Breast epithelium (tissue), 4 donors: Measurements from ENCODE around the gene WFDC5. TPM values are rescaled to one million over a fixed set of nuclear protein-coding genes. Genes with fewer than 3 reads are reported as not detected.

Experiments used
- DNase-seq, 2 donors: peaks; one replicate each; pipeline ENCODE4 v3.0.0-alpha.2; 2019; ENCODE audit warnings: low spot score in 2 of 2
- H3K27ac ChIP-seq, 2 donors: fragments of 200-600 bp; sonication (generic) in 1 of 2; one replicate each; pipeline ENCODE4 v1.5.1; 2016 to 2019; ENCODE audit warnings: mild to moderate bottlenecking in 1 of 2
- H3K27me3 ChIP-seq, 2 donors: fragments of 200-600 bp; sonication (generic) in 1 of 2; one replicate each; pipeline versions ENCODE4 v1.5.1 to v1.6.0; 2017 to 2019; ENCODE audit warnings: control low read depth in 1 of 2, mild to moderate bottlenecking in 1 of 2
- H3K36me3 ChIP-seq: fragments of 200-600 bp; one replicate; pipeline ENCODE4 v1.5.1; 2019
- H3K4me1 ChIP-seq, 2 donors: fragments of 200-600 bp; sonication (generic); one replicate each; pipeline ENCODE4 v1.5.1; 2016 to 2019; ENCODE audit warnings: control low read depth in 1 of 2
- H3K4me3 ChIP-seq, 3 donors: fragments of 200-600 bp; sonication (generic); 1 replicate in 2 of 3; 2 replicates in 1 of 3; pipeline ENCODE4 v1.5.1; 2016 to 2019; ENCODE audit warnings: mild to moderate bottlenecking in 3 of 3, moderate library complexity in 2 of 3
- H3K9me3 ChIP-seq, 2 donors: fragments of 200-600 bp; sonication (generic) in 1 of 2; one replicate each; pipeline ENCODE4 v1.5.1; 2016 to 2019; ENCODE audit warnings: control low read depth in 1 of 2
- POLR2A ChIP-seq: fragments of 450-650 bp; IDR thresholded peaks from one replicate; pipeline ENCODE4 v1.6.1; 2016; ENCODE audit warnings: antibody characterized with exemption, mild to moderate bottlenecking, moderate library complexity
- POLR2AphosphoS5 ChIP-seq, 3 donors: sonication (generic); formaldehyde crosslinking; IDR thresholded peaks; one replicate each; pipeline ENCODE4 v1.6.1; 2017; ENCODE audit warnings: antibody characterized with exemption in 3 of 3
- intact Hi-C: fragments of 100-400 bp; cut with DNase I; formaldehyde crosslinking; loops from one replicate; pipeline ENCODE4 v1.15.1; 2023; ENCODE audit warnings: low total_unique reads
- total RNA-seq, 3 donors: library from RNA; depleted of rRNA; stranded (reverse); fragments of >200 nt; gene quantifications; one replicate each; pipeline ENCODE4 v1.1.0, GENCODE V29; 2016
- TF ChIP-seq, protein P1 (sequence below), 3 donors: fragments of 450-650 bp; IDR thresholded peaks; one replicate each; pipeline ENCODE4 v1.5.1; 2016 to 2017; ENCODE audit warnings: antibody characterized with exemption in 3 of 3, mild to moderate bottlenecking in 3 of 3, moderate library complexity in 3 of 3

Gene WFDC5
- total RNA-seq, 3 donors from 2014 or later, result not detected

- peaks cover 0 to 4% of the 10 kb centered on the region in 2 donors for H3K9me3 ChIP-seq
- no peak overlapping the region for H3K27ac ChIP-seq
- TF ChIP-seq POLR2AphosphoS5 (IDR thresholded peaks at IDR 0.05) (no peak), POLR2A (no peak)
- TF ChIP-seq, protein P1, sequence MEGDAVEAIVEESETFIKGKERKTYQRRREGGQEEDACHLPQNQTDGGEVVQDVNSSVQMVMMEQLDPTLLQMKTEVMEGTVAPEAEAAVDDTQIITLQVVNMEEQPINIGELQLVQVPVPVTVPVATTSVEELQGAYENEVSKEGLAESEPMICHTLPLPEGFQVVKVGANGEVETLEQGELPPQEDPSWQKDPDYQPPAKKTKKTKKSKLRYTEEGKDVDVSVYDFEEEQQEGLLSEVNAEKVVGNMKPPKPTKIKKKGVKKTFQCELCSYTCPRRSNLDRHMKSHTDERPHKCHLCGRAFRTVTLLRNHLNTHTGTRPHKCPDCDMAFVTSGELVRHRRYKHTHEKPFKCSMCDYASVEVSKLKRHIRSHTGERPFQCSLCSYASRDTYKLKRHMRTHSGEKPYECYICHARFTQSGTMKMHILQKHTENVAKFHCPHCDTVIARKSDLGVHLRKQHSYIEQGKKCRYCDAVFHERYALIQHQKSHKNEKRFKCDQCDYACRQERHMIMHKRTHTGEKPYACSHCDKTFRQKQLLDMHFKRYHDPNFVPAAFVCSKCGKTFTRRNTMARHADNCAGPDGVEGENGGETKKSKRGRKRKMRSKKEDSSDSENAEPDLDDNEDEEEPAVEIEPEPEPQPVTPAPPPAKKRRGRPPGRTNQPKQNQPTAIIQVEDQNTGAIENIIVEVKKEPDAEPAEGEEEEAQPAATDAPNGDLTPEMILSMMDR (IDR thresholded peaks at IDR 0.05), result no peak
- intact Hi-C loops, result no loop called here
- DNase-seq, result no peak
- H3K4me1 ChIP-seq, result no peaks in the 10 kb centered on the region
- H3K36me3 ChIP-seq, result no peaks in the 10 kb centered on the region
- H3K4me3 ChIP-seq, result no peak overlapping the region
- H3K27me3 ChIP-seq, result no peaks in the 10 kb centered on the region
These were observed 39.2 kb upstream of the WFDC5 start for GRCh38 chr20:45154183-45154582.

GRCh38 chr20:45153752-45154151, 38.8 kb upstream of the WFDC5 start:
- no peaks in the 10 kb centered on the region for H3K4me1 ChIP-seq
- H3K4me3 ChIP-seq, result no peak overlapping the region
- DNase-seq, result no peak
- peaks cover 0 to under 1% of the 10 kb centered on the region in 2 donors for H3K9me3 ChIP-seq
- H3K27me3 ChIP-seq, result no peaks in the 10 kb centered on the region
- no peaks in the 10 kb centered on the region for H3K36me3 ChIP-seq
- H3K27ac ChIP-seq, result no peak overlapping the region
- intact Hi-C loops, result no loop called here
- TF ChIP-seq POLR2A (no peak), POLR2AphosphoS5 (IDR thresholded peaks at IDR 0.05) (no peak)
- TF ChIP-seq, protein P1 (IDR thresholded peaks at IDR 0.05), result no peak

GRCh38 chr20:45153147-45153546, 38.2 kb upstream of the WFDC5 start:
- no peak overlapping the region for H3K4me3 ChIP-seq
- H3K36me3 ChIP-seq, result no peaks in the 10 kb centered on the region
- H3K4me1 ChIP-seq, result no peaks in the 10 kb centered on the region
- intact Hi-C loops, result no loop called here
- H3K9me3 ChIP-seq, result no peaks in the 10 kb centered on the region
- DNase-seq, result no peak
- TF ChIP-seq, protein P1 (IDR thresholded peaks at IDR 0.05), result no peak
- TF ChIP-seq POLR2AphosphoS5 (IDR thresholded peaks at IDR 0.05) (no peak), POLR2A (no peak)
- H3K27ac ChIP-seq, result no peak overlapping the region
- no peaks in the 10 kb centered on the region for H3K27me3 ChIP-seq

DNA sequence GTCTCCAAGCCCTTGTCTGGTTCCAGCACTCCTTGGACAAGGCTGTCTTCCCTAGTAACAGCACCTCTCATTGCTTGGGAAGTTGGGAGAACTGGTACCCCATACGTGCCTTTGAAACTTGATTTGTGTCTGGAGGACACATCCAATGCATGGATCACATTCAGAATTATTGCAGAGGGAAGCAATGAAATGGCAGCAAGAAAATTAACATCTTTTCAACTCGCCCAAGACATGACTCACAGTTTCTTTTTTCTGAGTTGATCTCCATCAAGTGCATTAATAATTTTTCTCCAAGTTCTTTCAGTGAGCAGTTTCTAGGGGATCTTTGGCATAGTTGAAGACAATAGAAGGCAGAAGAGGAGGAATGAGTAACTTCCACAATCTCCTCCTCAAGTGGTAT, 37.4 kb upstream of the WFDC5 start:
- DNase-seq, result no peak
- Histone ChIP-seq H3K9me3 (no peaks in the 10 kb centered on the region), H3K4me3 (no peak overlapping the region), H3K27ac (no peak overlapping the region), H3K27me3 (no peaks in the 10 kb centered on the region), H3K4me1 (no peaks in the 10 kb centered on the region), H3K36me3 (no peaks in the 10 kb centered on the region)
- intact Hi-C loops, result no loop called here
- no peak for TF ChIP-seq POLR2AphosphoS5 (IDR thresholded peaks at IDR 0.05)
- TF ChIP-seq, protein P1 (IDR thresholded peaks at IDR 0.05), result no peak
- no peak for TF ChIP-seq POLR2A

DNA sequence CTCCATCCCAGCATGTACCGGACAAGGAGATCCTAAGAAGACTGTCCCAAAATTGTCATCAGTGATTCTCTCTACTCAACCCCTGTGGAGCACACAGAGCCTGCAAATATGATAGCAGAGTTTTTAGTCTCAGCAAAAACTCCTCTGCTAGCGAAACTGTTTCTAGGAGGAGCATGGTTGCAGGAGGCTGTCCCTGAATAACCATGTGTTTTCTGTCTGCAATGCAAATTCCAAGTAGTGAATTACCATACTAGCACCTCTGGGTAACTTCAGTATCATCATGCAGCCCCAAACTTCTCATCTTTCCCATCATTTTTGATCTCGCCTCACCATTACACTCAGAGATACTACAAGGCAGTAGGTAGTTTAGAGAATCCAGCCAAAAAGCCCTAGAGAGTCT, 34.1 kb upstream of the WFDC5 start:
- DNase-seq, result no peak
- Histone ChIP-seq H3K27me3 (no peaks in the 10 kb centered on the region), H3K4me3 (no peak overlapping the region), H3K4me1 (no peaks in the 10 kb centered on the region), H3K36me3 (no peaks in the 10 kb centered on the region), H3K27ac (no peak overlapping the region), H3K9me3 (no peaks in the 10 kb centered on the region)
- no peak for TF ChIP-seq POLR2AphosphoS5 (IDR thresholded peaks at IDR 0.05)
- TF ChIP-seq, protein P1 (IDR thresholded peaks at IDR 0.05), result no peak
- no peak for TF ChIP-seq POLR2A
- intact Hi-C loops, result no loop called here
